ENCODE measurements around the gene FAAH. TPM values are rescaled to one million over a fixed set of nuclear protein-coding genes. Genes with fewer than 3 reads are reported as not detected.

FAAH gene
- total RNA-seq, 4 donors from 2014 or later = 10.6 to 40.2 (median 15.8) TPM

- intact Hi-C loops (cut with DNase I; ENCODE audit: low total_unique reads) = no loop called here
- H3K9me3 ChIP-seq = no peaks in the 10 kb centered on the region
- H3K27ac ChIP-seq = no peak overlapping the region
- no peak for DNase-seq
- no peaks in the 10 kb centered on the region for H3K27me3 ChIP-seq
- no peak overlapping the region for H3K4me3 ChIP-seq
- no peak for TF ChIP-seq CTCF (IDR thresholded peaks at IDR 0.05)
- TF ChIP-seq POLR2A (IDR thresholded peaks at IDR 0.05) = no peak
- no peaks in the 10 kb centered on the region for H3K36me3 ChIP-seq
- peaks cover 0 to 6% of the 10 kb centered on the region in 2 donors for H3K4me1 ChIP-seq
These were observed 54.2 kb downstream of the FAAH start for GRCh38 chr1:46448109-46448911.

GRCh38 chr1:46449223-46450159 lies 55.4 kb downstream of the FAAH start:
- H3K4me3 ChIP-seq = no peak overlapping the region
- intact Hi-C loops (cut with DNase I; ENCODE audit: low total_unique reads) = no loop called here
- no peak for TF ChIP-seq POLR2A (IDR thresholded peaks at IDR 0.05)
- no peak for TF ChIP-seq CTCF (IDR thresholded peaks at IDR 0.05)
- no peak for DNase-seq
- no peaks in the 10 kb centered on the region for H3K9me3 ChIP-seq
- H3K36me3 ChIP-seq = no peaks in the 10 kb centered on the region
- H3K27me3 ChIP-seq = no peaks in the 10 kb centered on the region
- no peak overlapping the region for H3K27ac ChIP-seq
- peaks cover 0 to 6% of the 10 kb centered on the region in 2 donors for H3K4me1 ChIP-seq

- intact Hi-C loops (cut with DNase I; ENCODE audit: low total_unique reads) = no loop called here
- H3K4me3 ChIP-seq = no peak overlapping the region
- no peak for DNase-seq
These were observed 56.0 kb downstream of the FAAH start for GRCh38 chr1:46450160-46450517.

GRCh38 chr1:46451948-46452930 lies 58.1 kb downstream of the FAAH start:
- no peaks in the 10 kb centered on the region for H3K27me3 ChIP-seq
- no peak overlapping the region for H3K4me3 ChIP-seq
- H3K36me3 ChIP-seq = no peaks in the 10 kb centered on the region
- intact Hi-C loops (cut with DNase I; ENCODE audit: low total_unique reads) = no loop called here
- H3K9me3 ChIP-seq = no peaks in the 10 kb centered on the region
- peaks cover 0 to 6% of the 10 kb centered on the region in 2 donors for H3K4me1 ChIP-seq
- TF ChIP-seq POLR2A (IDR thresholded peaks at IDR 0.05) (no peak), CTCF (IDR thresholded peaks at IDR 0.05) (no peak)
- no peak for DNase-seq
- H3K27ac ChIP-seq = no peak overlapping the region

More at GRCh38 chr1:46450160-46450517, 56.0 kb downstream of the FAAH start:
- Histone ChIP-seq H3K27ac (no peak overlapping the region), H3K9me3 (no peaks in the 10 kb centered on the region), H3K4me1 (peaks cover 0 to 6% of the 10 kb centered on the region in 2 donors), H3K36me3 (no peaks in the 10 kb centered on the region), H3K27me3 (no peaks in the 10 kb centered on the region)
- no peak for TF ChIP-seq CTCF (IDR thresholded peaks at IDR 0.05)
- TF ChIP-seq POLR2A (IDR thresholded peaks at IDR 0.05) = no peak

All from uterus (tissue), 4 donors.